Stimulated activated CD4-positive, alpha-beta T cell treated with anti-CD3 and anti-CD28 coated beads, Interleukin-2, amount 100 ng/mL, for 4 hours (primary cell): Measurements from ENCODE around the gene RPL39L.
"Not testable (repeated sequence)": the region's sequence is repeated elsewhere in the genome, so short reads cannot be mapped to it uniquely, and the experiment has no call there.

Source experiments
- DNase-seq: peaks from one replicate; pipeline ENCODE4 v3.0.0-alpha.2; 2020; ENCODE audit warnings: low read depth

The RPL39L gene

GRCh38 chr3:187136936-187137335 lies 2.4 kb downstream of the RPL39L start:
- DNase-seq: no peak

GRCh38 chr3:187136337-187136736 lies 3.0 kb downstream of the RPL39L start:
- no peak for DNase-seq

GRCh38 chr3:187135172-187135690 lies 4.1 kb downstream of the RPL39L start:
- DNase-seq: not testable (repeated sequence)

GRCh38 chr3:187133181-187133580 lies 6.1 kb downstream of the RPL39L start:
- not testable (repeated sequence) for DNase-seq

- no peak for DNase-seq
These were observed 6.6 kb downstream of the RPL39L start for GRCh38 chr3:187132666-187133065.

- no peak for DNase-seq
These were observed 7.3 kb downstream of the RPL39L start for GRCh38 chr3:187131981-187132380.

GRCh38 chr3:187130346-187131066 lies 8.8 kb downstream of the RPL39L start:
- peak; percentile 37 for DNase-seq

GRCh38 chr3:187125319-187126031 lies 13.8 kb downstream of the RPL39L start:
- no peak for DNase-seq

GRCh38 chr3:187122261-187122660 lies 17.0 kb downstream of the RPL39L start:
- no peak for DNase-seq

GRCh38 chr3:187120326-187120725 lies 19.0 kb downstream of the RPL39L start:
- DNase-seq: no peak

GRCh38 chr3:187114511-187114910 lies 24.8 kb downstream of the RPL39L start:
- no peak for DNase-seq

- DNase-seq: no peak
These were observed 26.1 kb downstream of the RPL39L start for GRCh38 chr3:187112934-187113793.

- no peak for DNase-seq
These were observed 29.1 kb downstream of the RPL39L start for GRCh38 chr3:187110156-187110555.

- no peak for DNase-seq
These were observed 31.3 kb downstream of the RPL39L start for GRCh38 chr3:187107989-187108388.

GRCh38 chr3:187105700-187106099 lies 33.6 kb downstream of the RPL39L start:
- DNase-seq: no peak

- no peak for DNase-seq
These were observed 34.4 kb downstream of the RPL39L start for GRCh38 chr3:187104933-187105332.

GRCh38 chr3:187104342-187104741 lies 35.0 kb downstream of the RPL39L start:
- DNase-seq: no peak

GRCh38 chr3:187103251-187103650 lies 36.0 kb downstream of the RPL39L start:
- no peak for DNase-seq

GRCh38 chr3:187102073-187102634 lies 37.1 kb downstream of the RPL39L start:
- no peak for DNase-seq

GRCh38 chr3:187101184-187102072 lies 37.9 kb downstream of the RPL39L start:
- DNase-seq: peak; percentile 53

GRCh38 chr3:187098923-187099512 lies 40.3 kb downstream of the RPL39L start:
- no peak for DNase-seq
